ENCODE data around the gene CXCL6.

The CXCL6 gene

DNA sequence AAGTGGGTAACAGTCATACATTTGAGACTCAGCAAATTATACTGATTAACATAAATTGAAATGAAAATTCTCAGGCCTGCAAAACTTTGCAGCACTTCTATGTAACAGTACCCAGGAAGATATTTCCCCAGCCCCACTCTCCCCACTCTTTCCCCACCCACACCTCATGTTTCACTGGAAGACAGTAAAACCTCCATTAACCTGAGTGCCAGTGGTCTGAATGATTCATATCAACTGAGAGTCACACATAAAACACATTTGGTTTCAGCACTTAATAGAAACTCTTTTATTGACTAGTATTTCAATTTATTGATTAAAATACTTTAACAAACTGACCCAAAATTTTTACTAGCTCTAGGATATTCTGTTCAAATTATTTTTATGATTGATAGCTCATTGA lies 6.9 kb downstream of the CXCL6 start:
- DNase-seq: no peak

DNA sequence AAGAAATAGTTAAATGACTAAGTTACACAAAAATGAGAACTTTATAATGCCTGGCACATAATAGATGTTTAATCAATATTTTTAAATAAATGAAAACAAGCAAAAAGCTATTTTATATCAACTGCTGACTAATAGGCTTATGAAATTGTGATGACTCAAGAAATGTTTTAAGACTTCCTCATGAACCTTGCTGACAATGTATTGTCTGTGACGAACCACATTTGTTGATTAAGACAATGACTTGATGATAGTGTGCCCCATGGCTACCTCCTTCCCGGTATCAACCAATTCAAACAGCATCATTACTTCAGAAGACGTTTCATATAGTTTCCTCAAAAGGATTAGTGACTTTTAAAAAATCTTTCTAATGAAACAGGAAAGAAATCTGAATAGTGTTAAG lies 7.9 kb downstream of the CXCL6 start:
- no peak for DNase-seq

DNA sequence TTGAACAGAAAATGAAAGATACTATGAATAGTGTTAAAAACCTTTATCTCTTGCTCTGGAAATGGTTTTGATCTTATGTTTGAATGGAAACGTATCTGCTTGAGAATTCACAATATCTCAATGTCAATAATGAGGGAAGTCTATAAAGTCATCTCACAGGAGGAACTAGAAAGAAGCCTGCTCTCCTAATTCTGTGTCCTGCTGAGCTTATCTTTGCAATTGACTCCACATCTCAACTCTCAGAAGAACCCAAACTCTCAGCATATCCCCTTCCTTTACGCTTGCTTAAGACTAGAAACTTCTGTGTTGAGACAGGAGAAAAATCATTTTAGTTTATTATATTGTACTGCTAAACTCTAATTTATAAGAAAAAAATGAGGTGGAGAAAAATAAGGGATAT lies 8.3 kb downstream of the CXCL6 start:
- no peak for DNase-seq

DNA sequence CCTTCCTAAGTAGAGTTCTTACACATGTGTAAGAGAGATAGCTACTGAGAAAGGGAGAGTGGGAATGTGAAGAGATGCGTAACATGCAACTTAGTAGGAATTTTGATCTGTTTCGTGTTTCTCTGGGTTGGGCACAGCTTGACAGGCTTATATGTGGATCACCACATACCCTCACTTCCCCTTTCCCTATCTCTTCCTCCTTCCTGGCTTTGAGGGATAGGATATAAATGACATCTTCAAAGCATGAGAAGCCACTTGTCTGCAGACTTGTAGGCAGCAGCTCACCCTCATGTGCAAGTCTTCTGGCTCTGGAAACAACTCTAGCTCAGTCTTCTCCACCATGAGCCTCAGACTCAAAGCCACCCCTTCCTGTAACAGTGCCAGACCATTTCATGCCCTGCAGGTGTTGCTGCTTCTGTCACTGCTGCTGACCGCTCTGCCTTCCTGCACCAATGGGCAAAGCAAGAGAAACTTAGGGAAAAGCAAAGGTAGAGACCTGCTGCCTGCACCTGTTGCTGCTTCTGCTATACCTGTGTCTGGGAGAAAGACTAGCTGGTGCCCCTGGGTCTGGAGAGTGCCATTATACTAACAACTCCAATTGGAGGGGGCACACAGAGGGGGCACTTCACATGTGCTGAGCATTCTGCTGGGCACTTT lies 11.2 kb downstream of the CXCL6 start:
- no peak for DNase-seq

DNA sequence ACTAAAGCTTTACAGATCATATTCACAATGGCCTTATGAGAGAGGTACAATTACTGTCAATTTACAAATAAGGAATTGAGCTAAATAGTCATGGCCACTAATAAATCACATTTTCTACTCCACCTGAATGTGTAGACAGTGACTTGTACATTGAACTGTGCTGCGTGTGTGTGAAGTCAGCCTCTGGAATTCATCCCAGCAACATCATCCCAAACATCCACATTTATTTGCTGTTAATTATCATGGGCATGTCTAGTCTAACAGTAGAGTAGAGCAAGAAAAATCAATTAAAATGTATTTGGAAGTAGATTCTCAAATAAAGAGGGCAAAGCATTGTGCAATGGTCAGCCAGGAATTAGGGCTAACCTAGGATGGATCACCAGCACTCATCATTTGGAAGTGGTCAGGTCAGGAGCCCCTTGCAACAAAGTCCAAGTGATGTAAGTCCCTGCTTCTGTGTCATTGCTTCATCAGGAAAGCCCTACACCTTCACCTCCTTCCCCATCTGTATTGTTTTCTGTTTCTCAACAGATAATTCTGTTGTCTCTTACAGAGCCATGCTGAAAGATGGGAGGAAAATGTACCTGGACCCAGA lies 11.8 kb downstream of the CXCL6 start:
- no peak for DNase-seq

DNA sequence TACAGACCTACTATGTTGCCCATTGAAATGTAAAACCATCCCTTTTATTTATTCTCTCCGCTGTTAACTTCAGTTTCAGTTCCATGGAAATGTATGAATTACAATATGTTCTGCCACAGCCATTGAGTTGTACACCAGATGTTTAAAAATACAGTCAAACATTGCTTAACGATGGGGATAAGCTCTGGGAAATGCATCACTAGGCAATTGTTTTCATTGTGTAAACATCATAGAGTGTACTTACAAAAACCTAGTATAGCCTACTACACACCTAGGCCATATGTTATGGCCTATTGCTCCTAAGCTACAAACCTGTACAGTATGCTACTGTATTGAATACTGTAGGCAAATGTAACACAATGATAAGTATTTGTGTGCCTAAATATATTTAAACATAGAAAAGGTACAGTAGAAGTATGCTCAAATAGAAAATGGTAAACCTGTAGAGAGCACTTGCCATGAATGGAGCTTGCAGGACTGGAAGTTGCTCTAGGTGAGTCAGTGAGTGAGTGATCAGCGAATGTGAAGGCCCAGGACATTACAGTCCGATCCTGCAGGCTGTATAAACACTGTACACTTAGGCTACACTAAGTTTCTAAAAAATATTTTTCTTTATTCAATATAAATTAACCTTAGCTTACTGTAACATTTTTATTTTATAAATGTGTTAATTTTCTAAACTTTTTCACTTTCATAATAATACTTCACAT lies 13.9 kb downstream of the CXCL6 start:
- no peak for DNase-seq

DNA sequence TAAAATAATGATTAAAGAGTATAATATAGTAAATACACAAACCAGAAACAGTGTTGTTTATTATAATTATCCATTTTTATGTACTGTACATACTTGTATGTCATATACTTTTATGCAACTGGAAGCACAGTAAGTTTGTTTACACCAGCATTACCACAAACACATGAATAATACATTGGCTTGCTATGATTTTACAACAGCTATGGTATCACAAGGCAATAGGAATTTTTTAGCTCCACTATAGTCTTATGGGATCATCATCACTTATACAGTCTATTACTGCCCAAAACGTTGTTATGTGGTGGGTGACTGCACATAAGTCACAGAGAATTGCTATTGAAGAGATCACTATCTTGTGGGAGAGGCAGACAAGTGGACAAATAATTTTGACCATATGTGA lies 14.8 kb downstream of the CXCL6 start:
- no peak for DNase-seq

DNA sequence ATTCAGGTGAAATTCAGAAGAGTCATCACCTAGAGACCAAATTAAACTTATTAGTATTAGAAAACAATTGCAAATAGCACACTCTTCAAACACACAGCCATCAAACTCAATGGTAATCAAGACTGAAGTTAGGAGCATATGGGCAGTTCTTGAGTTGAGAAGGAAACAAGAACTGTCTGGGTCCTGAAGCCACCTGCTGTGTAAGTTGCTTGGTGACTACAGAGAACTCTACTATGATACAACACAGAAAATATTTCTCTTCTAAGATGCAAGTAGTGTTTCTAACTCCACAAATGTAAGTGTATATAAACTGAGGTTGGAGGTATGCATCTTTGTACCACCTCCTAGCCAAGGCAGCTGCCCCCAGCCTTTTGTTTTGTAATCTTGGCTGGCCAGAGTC lies 16.3 kb downstream of the CXCL6 start:
- DNase-seq: no peak

DNA sequence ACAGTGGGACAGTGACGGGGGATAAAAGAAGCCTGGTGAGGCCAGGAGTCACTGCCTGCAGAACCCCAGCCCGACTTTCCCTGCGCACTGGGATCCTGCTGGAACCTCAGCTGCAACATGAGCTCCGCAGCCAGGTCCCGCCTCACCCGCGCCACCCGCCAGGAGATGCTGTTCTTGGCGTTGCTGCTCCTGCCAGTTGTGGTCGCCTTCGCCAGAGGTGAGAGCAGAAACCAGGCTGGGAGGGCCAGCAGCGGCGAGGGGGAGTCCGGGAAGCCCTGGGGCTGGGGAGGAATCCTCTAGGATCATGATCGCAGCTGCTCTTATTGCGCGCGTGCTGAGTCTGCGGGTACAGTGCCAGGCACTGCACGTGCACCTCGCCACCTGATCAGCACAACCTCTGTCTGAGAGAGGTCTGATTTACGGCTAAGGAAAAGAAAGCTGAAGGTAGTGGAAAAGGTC lies 16.8 kb downstream of the CXCL6 start, which contains the start of gene PF4V1:
Gene PF4V1 (plus strand): TSS at position 51 of the 459 bp plus-strand sequence. CDS start 67 bp downstream, at position 118.
- DNase-seq: peak in 1 of 2 experiments; percentile 60

DNA sequence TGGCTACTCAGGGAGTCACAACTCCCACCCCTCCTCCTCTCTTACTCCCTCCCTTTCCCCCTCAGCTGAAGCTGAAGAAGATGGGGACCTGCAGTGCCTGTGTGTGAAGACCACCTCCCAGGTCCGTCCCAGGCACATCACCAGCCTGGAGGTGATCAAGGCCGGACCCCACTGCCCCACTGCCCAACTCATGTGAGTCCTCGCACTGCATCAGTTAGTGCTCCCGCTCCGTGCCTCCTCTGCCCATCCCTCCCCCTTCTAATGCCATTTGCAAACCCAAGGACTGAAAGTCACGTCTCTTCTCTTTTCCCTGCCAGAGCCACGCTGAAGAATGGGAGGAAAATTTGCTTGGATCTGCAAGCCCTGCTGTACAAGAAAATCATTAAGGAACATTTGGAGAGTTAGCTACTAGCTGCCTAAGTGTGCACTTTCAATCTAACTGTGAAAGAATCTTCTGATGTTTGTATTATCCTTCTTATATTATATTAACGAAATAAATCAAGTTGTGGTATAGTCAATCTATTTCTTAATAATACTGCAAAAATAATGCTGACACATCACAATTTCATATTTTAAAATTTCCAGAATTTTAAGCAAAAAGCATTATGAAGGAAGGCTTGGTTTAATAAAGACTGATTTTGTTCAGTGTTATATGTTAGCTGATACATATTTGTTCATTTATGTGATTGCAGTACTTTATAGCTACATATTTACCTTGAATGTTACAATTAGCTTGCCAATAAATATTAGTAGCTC lies 17.4 kb downstream of the CXCL6 start:
- no peak for DNase-seq

DNA sequence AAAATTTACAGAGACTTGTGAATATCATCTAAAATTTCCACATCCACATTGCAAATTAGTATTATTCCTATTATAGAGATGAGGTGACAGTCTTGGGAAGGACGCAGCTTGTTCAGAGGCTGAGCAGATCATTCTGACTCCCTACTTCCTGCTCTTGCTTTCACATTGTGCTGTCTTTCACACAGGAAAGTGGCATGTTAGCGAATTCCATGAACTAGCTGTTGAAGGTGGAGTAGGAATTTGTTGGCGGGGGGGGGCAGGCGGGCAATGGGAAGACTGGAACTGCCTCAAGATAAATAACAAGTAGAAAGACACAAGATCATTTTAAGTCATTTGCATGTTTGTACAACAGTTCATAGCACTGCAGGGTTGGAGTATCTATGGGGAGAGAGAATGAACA lies 18.9 kb downstream of the CXCL6 start:
- no peak for DNase-seq

DNA sequence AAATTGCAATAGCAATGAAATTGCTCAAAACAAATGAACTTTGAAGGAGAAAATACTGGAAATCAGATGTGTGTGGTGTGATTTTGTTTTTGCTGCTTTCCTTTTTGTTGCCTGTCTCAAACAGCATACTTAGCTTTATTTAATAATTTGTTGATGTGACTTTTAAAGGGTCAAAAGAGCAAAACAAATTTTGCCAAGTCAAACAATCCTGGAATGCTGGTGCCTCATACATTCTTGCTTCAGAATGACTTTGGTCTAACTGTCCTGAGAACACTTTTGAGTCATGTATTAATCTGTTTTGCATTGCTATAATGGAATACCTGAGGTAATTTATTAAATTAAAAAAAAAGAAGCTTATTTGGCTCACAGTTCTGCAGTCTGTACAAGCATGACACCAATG lies 20.0 kb downstream of the CXCL6 start:
- DNase-seq: no peak

DNA sequence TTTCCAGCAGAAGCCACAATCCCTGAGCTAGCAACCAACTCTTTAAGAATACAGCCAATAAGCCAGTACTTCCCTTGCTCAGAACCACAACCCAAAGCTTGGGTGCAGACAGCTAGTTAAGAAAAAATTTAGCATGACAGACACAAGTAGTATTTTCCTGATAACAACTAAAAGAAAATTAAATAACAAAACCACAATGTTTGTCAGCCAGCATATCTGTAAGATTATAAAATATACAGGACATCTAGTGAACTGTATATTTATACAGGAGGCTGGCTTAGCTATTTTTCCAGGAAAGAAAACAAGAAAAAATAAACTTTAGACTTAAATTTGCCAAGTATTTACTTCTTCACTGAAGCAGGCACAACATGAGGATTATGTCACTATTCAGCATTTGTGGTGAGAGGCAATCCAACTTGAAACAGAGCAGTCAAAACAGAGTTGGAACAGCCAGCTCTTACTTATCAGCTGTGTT lies 23.2 kb downstream of the CXCL6 start:
- DNase-seq: no peak

DNA sequence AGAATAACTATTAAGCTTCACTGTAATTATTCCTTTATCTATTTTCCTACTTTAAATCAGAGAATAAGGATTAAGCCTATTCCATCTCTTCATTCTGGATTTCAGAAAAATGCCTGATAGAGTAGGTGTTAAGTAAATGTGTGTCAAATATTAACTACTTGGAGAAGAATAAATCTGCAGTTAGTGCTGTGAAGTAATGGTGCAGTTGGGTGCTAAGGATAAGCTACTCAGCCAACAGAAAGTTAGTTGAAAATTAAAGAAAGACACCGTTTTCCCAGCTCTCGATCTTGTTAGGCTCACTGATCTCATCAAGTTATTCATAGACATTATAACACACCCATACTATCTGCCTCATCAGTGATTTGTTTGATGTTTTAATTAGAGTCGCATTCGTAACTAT lies 23.7 kb downstream of the CXCL6 start:
- no peak for DNase-seq

DNA sequence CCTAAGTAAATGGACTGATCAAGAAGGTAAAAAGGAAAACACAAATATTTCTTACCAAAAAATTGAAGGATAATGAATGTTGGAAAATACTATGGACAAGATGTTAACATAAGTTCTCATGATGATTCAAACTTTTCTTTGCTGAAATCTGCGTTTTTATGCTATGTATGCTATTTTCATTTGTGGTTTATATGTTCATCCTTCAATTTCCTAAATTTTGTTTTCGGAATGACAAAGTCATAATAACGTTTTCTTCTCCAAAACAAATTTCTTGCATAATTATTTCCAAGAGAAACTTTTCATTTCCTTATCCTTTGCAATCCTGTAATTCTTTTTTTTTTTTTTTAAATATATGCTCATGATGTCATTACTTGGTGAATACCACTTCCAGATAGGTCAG lies 24.4 kb downstream of the CXCL6 start:
- DNase-seq: no peak

DNA sequence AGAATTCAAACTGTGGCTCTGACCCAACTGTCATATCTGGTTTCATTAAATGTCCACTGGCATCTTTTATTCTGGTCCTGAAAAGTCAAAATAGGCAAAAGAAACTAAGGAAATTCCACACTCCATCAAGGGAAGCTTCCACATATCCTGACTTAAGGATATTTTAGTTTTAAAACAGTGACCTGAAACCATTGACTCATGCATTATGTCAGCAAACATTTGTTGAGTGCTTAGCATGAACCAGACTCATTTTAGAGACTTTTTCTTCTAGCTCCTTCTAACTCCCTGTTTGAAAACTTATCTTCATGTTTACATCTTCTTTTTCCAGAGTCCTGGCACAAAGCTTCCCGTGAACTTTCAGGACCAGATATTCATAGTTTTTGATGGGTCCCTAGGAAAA lies 25.8 kb downstream of the CXCL6 start:
- DNase-seq: no peak

DNA sequence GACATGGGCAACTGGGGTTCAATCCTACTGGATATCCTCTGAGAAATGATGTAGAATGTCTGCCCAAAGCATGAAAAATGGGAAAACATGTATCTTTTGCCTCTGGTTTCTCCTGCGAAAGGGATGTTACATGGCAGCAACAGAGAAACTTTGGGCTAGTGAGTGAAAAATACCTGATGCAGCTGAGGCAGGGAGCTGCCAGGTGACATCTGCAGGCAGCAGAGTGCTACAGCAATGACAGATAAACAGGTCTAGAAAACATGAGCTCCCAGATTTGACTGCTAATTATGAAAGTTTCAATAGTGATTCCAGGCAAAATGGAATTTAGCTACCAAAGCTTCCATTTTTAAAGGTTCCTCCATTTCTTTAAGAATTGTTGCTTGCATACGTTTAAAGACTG lies 27.9 kb downstream of the CXCL6 start:
- peak in 1 of 2 experiments; percentile 22 for DNase-seq

DNA sequence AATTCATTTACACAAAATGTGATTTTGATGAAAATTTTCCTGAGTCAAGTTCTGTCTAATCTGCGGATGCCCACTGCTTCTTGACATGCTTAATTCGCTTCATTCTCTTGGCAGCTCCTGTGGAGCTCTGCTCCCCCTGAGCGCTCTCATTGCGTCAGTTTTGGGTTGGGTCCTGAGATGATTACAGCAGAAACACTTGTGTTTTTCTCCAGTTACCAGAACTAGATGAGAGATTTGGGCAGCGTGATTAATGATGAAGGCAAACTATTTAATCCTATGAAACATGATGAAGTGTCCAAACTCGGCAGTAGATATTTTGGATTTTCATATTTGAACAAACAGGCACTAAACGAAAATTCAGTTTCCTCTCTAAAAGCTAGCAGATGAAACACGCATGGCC lies 28.5 kb downstream of the CXCL6 start:
- no peak for DNase-seq

DNA sequence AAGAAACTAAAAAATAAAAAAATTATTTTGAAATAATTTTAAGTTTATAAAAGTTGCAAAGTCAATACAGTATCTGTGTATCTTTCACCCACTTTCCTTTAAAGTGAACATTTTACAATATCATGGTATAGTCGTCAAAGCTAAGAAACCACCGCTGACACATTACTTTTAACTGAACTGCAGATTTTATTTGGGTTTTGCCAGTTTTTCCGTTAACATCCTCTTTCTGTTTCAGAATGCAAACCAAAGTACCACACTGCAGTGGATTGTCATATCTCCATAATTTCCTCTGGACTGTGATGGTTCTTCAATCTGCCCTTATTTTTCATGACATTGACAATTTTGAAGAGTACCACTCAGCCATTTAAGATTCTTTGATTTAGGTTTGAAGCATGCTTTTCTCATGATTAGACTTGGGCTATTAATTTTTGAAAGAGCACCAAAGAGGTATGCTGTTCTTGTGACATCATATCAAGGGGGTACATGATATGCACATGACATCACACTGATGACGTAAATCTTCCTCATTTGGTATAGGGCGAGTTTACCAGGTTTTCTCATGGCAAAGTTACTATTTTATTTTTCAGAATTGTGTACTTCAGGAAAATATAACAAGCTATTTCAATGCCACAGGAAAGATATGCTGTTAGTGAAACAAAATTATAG lies 29.1 kb downstream of the CXCL6 start:
- DNase-seq: no peak

DNA sequence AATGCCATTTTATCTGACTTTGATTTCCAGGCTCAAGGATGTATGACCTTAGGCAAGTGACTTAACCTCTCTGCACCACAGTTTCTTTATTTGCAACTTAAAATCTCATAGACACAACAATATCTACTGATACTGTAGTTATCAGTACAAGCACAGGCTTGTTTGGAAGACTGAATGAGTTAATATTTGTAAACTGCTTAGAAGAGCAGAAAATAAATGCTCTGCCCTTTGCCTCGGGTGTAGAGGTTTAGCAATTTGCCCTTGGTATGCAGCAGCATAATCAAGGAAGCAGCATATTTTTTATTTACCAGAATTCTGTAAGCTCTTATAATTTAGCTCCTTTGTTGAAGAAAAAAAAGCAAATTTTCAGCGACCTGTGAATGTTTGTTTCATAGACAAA lies 29.8 kb downstream of the CXCL6 start:
- DNase-seq: no peak

DNA sequence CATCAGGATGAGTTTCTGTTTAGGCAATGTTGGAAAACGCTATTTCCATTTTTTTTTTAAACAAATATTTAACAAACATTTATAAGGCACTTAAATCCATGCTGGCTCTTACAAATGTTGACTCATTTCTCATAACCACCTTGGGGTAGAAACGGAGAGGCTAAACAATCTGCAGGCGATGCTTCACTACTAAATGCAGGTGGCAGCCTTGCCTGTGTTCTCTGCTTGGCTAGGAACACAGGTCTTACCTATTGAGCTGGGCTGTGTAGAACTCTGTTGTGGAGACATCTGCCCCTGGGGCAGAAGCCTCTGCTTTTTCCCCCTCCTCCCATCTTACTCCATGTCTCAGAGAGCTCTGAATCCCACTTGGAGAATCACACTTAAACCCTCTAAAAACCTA lies 31.3 kb downstream of the CXCL6 start:
- peak in 1 of 2 experiments; percentile 28 for DNase-seq

DNA sequence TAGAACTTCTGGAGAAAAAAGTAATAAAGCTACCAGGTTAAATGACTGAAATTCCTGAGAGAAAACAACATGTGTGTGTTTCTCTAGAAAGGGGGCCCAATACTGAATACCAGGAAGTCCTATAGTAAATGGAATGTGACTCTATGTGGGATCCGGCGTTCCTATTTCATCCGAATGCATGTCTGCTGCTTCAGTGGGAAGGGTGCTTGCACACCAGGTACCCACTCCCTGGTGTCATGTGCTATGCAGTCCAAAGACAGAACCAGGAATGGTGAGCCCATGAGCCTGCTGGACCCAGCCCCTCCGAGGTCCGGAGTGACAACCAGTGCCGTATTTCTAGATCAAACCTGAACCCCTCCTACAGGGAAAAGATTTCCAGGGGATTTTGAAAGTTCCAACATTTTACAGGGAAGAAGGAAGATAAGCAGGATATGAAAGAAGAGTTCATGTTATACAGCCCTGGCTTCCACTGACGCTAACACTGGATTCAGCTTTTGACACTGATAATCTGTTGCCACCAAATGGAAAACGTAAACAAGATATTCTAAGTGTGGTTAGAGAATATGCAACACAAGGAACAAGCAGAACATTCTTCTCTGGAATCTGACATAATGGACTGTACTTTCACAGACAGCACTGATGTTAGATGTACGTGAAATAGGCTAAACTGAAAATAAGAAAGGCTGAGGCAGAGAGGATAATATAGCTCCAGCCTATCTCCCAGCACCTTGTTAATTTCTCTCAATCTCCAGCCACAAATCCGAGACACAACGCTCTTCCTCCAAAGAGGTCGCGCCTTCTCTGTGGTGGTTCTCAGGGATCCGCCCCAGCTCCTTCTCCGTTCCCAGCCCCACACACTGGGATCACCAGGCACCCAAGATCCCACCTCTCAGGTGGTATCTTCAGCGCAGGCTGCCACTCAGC lies 32.0 kb downstream of the CXCL6 start:
- DNase-seq: peak in 1 of 2 experiments; percentile 38

Measured in NCI-H526 (cell line).